ENCODE measurements around the gene CRIP3. TPM values are rescaled to one million over a fixed set of nuclear protein-coding genes. Genes with fewer than 3 reads are reported as not detected.
"Not testable (repeated sequence)": the region's sequence is repeated elsewhere in the genome, so short reads cannot be mapped to it uniquely, and the experiment has no call there.

Gene CRIP3
- total RNA-seq (2014; rRNA removed; shearing (Covaris generic)): not detected in 2 replicates
- not detected in 2 replicates for polyA plus RNA-seq (2015; cell fraction: cytosol; rRNA removed)
- not detected in 2 replicates for polyA plus RNA-seq (2015; cell fraction: nucleus; rRNA removed)

- DNase-seq (ENCODE audit: low read depth): no peak
These were observed at the start of gene CRIP3 for GRCh38 chr6:43308101-43308989. Gene CRIP3 (minus strand): TSS chr6:43308826. CDS start chr6:43308792, 34 bp downstream.

DNA sequence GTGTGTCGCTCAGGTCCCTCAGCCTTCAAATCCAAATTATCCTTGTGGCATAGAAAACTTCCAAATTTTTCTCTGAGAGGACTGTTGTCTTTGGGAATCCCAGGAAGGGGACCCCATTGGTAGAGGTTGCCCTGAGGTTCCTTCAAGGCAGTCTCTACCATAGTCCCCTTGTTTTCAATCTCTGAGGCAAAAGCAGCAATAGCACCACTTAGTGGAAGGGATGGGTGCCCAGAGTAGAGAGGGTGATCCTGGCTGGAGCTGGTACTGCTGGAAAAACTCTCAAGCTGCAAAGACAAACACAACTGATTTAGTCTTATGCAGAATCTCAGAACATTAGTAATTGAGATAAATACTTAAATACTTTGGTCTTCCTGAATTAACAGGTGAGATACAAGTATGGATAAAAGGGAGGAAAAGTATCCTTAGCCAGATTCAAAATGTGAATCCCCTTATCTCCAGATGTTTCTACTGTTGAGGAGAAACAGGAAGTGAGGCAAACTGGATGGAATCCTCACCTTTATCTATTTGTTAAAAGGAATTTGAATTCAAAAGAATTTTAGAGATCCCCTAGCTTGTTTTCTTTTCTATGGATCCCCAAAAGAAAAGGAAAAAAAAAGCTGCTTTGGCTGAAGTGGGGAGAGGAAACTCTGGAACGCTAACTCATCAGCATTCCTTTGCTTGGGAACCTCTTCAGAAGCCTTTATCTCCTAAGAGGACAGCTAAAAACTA is 47.4 kb upstream of the CRIP3 start:
- DNase-seq (ENCODE audit: low read depth): peak; percentile 17

DNA sequence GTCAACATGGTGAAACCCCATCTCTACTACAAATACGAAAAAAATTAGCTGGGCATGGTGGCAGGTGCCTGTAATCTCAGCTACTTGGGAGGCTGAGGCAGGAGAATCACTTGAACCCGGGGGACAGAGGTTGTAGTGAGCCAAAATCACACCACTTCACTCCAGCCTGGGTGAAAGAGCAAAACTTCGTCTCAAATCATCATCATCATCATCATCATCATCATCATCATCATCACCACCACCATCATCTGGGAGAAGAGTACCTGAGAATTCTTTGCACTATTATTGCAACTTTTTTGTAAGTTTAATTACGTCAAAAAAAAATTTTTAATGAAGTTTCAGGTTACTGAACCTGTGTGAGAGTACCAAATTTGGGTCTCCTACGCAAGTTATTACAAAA is 43.3 kb upstream of the CRIP3 start:
- DNase-seq (ENCODE audit: low read depth): not testable (repeated sequence)

DNA sequence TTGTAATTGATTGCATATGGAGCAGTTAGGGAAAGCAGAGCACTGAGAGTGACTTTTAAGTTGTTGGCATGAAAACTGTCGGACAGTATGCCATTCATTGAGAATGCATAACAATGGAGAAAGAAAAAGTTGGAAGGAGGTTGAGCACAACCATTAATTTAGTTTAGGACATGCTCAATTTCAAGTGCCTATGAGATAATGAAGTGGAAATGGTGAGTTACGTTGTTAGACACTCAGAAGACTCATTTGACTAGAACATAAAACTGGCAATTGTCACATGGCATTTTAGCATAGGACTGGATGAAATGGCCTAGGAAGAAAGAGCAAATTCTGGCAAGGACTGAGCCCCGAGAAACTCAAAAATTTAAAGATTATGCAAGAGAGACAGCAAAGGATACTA is 38.8 kb upstream of the CRIP3 start:
- no peak for DNase-seq (ENCODE audit: low read depth)

- DNase-seq (ENCODE audit: low read depth): no peak
These were observed 38.4 kb upstream of the CRIP3 start for GRCh38 chr6:43347021-43347420.

GRCh38 chr6:43346243-43346642 is 37.6 kb upstream of the CRIP3 start:
- DNase-seq (ENCODE audit: low read depth): not testable (repeated sequence)

GRCh38 chr6:43339168-43339567 is 30.5 kb upstream of the CRIP3 start:
- no peak for DNase-seq (ENCODE audit: low read depth)

- no peak for DNase-seq (ENCODE audit: low read depth)
These were observed 29.6 kb upstream of the CRIP3 start for GRCh38 chr6:43338243-43338642.

GRCh38 chr6:43336382-43336781 is 27.8 kb upstream of the CRIP3 start:
- no peak for DNase-seq (ENCODE audit: low read depth)

GRCh38 chr6:43335469-43335868 is 26.8 kb upstream of the CRIP3 start:
- DNase-seq (ENCODE audit: low read depth): no peak

GRCh38 chr6:43334466-43335095 is 26.0 kb upstream of the CRIP3 start:
- DNase-seq (ENCODE audit: low read depth): peak; percentile 57

DNA sequence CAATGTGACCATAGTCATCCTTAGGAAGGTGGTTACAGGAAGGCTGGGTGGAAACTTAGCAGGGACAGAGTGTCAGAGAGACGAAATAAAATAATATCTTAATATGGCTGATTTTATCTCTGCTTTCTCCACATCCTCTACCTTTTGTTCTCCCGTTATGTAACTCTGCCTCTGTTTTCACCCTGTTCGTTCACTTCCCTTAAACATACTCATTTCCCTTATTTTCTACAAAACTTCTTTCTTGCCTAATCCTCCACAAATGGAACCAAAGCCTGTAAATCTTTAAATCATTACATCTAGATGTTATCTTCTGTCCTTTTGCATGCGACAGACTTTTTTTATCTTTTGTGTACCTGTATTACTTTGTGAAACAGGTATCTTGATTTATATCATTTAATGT is 23.3 kb upstream of the CRIP3 start:
- no peak for DNase-seq (ENCODE audit: low read depth)

DNA sequence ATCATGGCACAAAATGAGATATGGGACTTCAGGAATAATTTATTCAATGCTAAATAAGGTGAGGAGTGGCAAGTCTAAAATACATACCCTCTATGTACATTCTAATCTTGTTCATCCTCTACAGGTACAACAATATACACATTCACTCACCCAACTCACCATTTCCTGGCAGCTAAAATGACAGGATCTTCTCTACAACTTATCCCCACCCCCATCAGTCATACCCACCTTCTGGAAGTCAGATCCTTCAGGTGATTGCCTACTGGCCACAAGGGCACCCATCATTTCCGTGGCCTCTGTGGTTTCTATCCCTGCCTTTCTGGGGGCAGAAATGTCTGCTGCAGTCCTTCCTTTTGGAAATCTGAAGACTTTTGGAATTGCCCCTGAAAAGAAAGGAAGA is 22.8 kb upstream of the CRIP3 start:
- no peak for DNase-seq (ENCODE audit: low read depth)

GRCh38 chr6:43328528-43328927 is 19.9 kb upstream of the CRIP3 start:
- DNase-seq (ENCODE audit: low read depth): no peak

- DNase-seq (ENCODE audit: low read depth): no peak
These were observed 17.2 kb upstream of the CRIP3 start for GRCh38 chr6:43325876-43326275.

GRCh38 chr6:43318011-43318410 is 9.4 kb upstream of the CRIP3 start:
- no peak for DNase-seq (ENCODE audit: low read depth)

DNA sequence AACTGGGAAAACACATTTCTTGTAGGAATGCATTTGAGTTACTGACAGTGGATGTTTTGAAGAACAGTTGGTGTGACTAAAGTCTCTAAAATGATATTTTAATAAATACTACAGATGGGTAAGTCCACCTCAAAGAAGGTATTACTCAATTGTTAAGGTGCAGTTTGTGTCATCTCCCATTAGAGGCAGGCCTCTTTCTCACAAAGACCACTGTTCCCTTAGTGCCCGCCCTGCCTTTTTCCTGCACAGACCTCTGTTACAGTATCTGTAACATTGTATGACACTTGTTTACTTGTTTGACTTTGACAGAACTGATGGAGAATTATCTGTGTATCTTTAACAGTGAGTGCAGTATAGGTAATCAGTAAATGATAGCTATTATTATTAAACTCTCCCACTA is 5.2 kb upstream of the CRIP3 start:
- no peak for DNase-seq (ENCODE audit: low read depth)

GRCh38 chr6:43311666-43312065 is 3.0 kb upstream of the CRIP3 start:
- DNase-seq (ENCODE audit: low read depth): no peak

GRCh38 chr6:43310624-43311023 is 2.0 kb upstream of the CRIP3 start:
- DNase-seq (ENCODE audit: low read depth): no peak

GRCh38 chr6:43310134-43310533 is 1.5 kb upstream of the CRIP3 start:
- no peak for DNase-seq (ENCODE audit: low read depth)

DNA sequence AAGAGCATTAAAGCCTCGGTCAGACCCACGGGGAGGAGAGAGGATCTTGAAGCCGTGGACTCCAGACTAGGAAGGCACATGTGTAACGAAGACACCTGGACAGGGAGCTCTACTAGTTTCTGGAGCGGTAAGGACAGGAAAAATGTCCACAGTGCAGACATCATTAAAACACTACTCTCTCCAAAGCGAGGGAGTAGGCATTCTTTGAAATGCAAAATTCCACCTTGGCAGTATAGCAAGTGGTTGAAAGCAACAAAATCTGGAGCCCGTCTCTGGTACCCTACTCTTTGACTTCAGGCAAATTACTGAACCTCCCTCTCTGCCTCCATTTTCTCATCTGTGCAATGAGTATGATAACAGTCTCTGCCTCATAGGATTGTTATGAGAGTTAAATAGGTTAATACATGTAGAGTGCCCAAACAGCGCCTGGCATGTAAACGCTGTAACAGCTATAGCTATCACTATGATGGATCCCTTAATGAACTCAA is 408 bp upstream of the CRIP3 start:
- no peak for DNase-seq (ENCODE audit: low read depth)

Measured in HT1080 (cell line).